MM.1S (cell line): ENCODE data around the gene FHIT.

ENCODE experiments used
- EZH2 ChIP-seq: fragments of 300-600 bp; sonication (generic); optimal IDR thresholded peaks from 2 replicates; pipeline ENCODE3; 2017; ENCODE audit warnings: low read depth, mild to moderate bottlenecking, antibody characterized with exemption, low read length, mixed read lengths
- TF ChIP-seq, protein P1 (sequence below): fragments of 300-600 bp; sonication (generic); IDR thresholded peaks from 2 replicates; pipeline ENCODE4 v1.5.1; 2016; ENCODE audit warnings: antibody characterized with exemption, low read length, mixed read lengths

- TF ChIP-seq, protein P1, sequence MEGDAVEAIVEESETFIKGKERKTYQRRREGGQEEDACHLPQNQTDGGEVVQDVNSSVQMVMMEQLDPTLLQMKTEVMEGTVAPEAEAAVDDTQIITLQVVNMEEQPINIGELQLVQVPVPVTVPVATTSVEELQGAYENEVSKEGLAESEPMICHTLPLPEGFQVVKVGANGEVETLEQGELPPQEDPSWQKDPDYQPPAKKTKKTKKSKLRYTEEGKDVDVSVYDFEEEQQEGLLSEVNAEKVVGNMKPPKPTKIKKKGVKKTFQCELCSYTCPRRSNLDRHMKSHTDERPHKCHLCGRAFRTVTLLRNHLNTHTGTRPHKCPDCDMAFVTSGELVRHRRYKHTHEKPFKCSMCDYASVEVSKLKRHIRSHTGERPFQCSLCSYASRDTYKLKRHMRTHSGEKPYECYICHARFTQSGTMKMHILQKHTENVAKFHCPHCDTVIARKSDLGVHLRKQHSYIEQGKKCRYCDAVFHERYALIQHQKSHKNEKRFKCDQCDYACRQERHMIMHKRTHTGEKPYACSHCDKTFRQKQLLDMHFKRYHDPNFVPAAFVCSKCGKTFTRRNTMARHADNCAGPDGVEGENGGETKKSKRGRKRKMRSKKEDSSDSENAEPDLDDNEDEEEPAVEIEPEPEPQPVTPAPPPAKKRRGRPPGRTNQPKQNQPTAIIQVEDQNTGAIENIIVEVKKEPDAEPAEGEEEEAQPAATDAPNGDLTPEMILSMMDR = no peak
- no peak for TF ChIP-seq EZH2
These were observed 921.1 kb downstream of the FHIT start for GRCh38 chr3:60330107-60330506.
